Endothelial cell of umbilical vein (primary cell): Measurements from ENCODE around the gene KLHDC1.

Experiments used
- POLR2A ChIP-seq: IDR thresholded peaks from 2 replicates; pipeline ENCODE4 v1.6.1; 2012; ENCODE audit warnings: low read depth, mild to moderate bottlenecking, control low read depth, low read length
- TF ChIP-seq, protein P1 (sequence below): IDR thresholded peaks from 2 replicates; pipeline ENCODE4 v1.6.1; 2011; ENCODE audit not compliant: insufficient read depth, insufficient read length

DNA sequence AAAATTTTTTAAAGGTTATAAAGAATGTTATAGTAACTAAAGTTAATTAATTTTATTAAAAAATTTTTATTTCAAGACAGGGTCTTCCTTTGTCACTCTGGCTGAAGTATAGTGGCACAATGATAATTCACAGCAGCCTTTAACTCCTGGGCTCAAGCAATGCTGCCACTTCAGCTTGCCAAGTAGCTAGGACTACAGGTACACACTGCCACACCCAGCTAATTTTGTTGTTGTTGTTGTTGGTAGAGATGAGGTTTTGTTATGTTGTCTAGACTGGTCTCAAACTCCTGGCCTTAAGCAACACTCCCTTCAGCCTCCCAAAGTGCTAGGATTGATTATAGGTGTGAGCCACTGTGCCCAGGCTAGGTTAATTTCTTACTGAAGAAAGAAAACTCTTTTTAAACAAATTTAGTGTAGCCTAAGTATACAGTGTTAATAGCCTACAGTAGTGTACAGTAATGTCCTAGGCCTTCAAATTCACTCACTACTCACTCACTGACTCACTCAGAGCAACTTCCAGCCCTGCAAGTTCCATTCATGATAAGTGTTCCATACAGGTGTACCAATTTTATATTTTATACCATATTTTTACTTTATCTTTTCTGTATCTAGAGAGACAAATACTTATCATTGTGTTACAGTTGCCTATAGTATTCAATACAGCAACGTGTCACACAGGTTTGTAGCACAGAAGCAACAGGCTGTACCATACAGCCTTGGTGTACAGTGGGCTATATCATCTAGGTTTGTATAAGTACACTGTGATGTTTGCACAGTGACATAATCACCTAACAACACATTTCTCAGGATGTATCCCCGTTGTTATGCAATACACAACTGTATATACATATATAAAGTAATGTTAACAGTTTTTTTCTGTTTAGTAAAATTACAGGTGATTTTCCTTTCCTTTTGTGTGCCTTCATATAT is 33.1 kb upstream of the KLHDC1 start:
- TF ChIP-seq, protein P1, sequence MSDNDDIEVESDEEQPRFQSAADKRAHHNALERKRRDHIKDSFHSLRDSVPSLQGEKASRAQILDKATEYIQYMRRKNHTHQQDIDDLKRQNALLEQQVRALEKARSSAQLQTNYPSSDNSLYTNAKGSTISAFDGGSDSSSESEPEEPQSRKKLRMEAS = no peak
- TF ChIP-seq POLR2A = no peak
